HepG2 (cell line): ENCODE data around the gene USP2. TPM values are rescaled to one million over a fixed set of nuclear protein-coding genes. Genes with fewer than 3 reads are reported as not detected.

Experiments
- DMTF1 ChIP-seq: sonication (generic); formaldehyde crosslinking; IDR thresholded peaks from 2 replicates; pipeline ENCODE4 v1.4.0; 2020; ENCODE audit warnings: mild to moderate bottlenecking, missing genetic modification reagents
- DNMT3B ChIP-seq: conservative IDR thresholded peaks from 2 replicates; pipeline ENCODE4 v1.6.1; 2016; ENCODE audit warnings: missing biosample characterization, control low read depth
- EEA1 ChIP-seq: sonication (generic); formaldehyde crosslinking; IDR thresholded peaks from 2 replicates; pipeline ENCODE4 v1.5.1; 2020; ENCODE audit warnings: mild to moderate bottlenecking, missing genetic modification reagents, borderline replicate concordance
- GATAD1 ChIP-seq: IDR thresholded peaks from 2 replicates; pipeline ENCODE4 v1.6.1; 2016; ENCODE audit warnings: missing genetic modification reagents, missing compliant biosample characterization
- GFI1 ChIP-seq: sonication (generic); formaldehyde crosslinking; IDR thresholded peaks from 2 replicates; pipeline ENCODE4 v1.5.0; 2020; ENCODE audit warnings: missing genetic modification reagents, mild to moderate bottlenecking, borderline replicate concordance
- IKZF1 ChIP-seq: fragments of 450-650 bp; IDR thresholded peaks from 2 replicates; pipeline ENCODE4 v1.7.1; 2016
- NFE2 ChIP-seq: sonication (generic); formaldehyde crosslinking; IDR thresholded peaks from 2 replicates; pipeline ENCODE4 v1.4.0; 2020; ENCODE audit warnings: missing genetic modification reagents
- NFKB2 ChIP-seq: sonication (generic); formaldehyde crosslinking; IDR thresholded peaks from 2 replicates; pipeline ENCODE4 v1.4.0; 2020; ENCODE audit warnings: missing genetic modification reagents, borderline replicate concordance
- PHF21A ChIP-seq: sonication (generic); formaldehyde crosslinking; IDR thresholded peaks from 2 replicates; pipeline ENCODE4 v1.5.0; 2020; ENCODE audit warnings: mild to moderate bottlenecking, missing genetic modification reagents
- POLR2A ChIP-seq, 2 experiments: IDR thresholded peaks; 2 replicates each; pipeline ENCODE4 v1.6.1; 2011; ENCODE audit warnings: low read depth in 2 of 2, low read length in 2 of 2, mild to moderate bottlenecking in 1 of 2, moderate library complexity in 1 of 2; ENCODE audit not compliant: insufficient read depth in 1 of 2
- RCOR2 ChIP-seq: IDR thresholded peaks from 2 replicates; pipeline ENCODE4 v1.6.1; 2016; ENCODE audit warnings: missing biosample characterization, missing genetic modification reagents
- TOPORS ChIP-seq: sonication (generic); formaldehyde crosslinking; IDR thresholded peaks from 2 replicates; pipeline ENCODE4 v1.8.0; 2023; ENCODE audit warnings: mild to moderate bottlenecking, missing genetic modification reagents
- ZBTB21 ChIP-seq: sonication (generic); formaldehyde crosslinking; IDR thresholded peaks from 2 replicates; pipeline ENCODE4 v1.4.0; 2020; ENCODE audit warnings: missing genetic modification reagents
- ZMAT5 ChIP-seq: sonication (generic); formaldehyde crosslinking; IDR thresholded peaks from 2 replicates; pipeline ENCODE4 v1.5.0; 2020; ENCODE audit warnings: mild to moderate bottlenecking, low read depth, missing genetic modification reagents, borderline replicate concordance
- ZNF160 ChIP-seq: sonication (generic); formaldehyde crosslinking; IDR thresholded peaks from 2 replicates; pipeline ENCODE4 v1.8.0; 2022; ENCODE audit warnings: mild to moderate bottlenecking, inconsistent platforms, missing genetic modification reagents
- ZNF18 ChIP-seq: sonication (generic); formaldehyde crosslinking; IDR thresholded peaks from 2 replicates; pipeline ENCODE4 v1.8.0; 2022; ENCODE audit warnings: mild to moderate bottlenecking, missing genetic modification reagents; ENCODE audit not compliant: insufficient replicate concordance
- ZNF292 ChIP-seq: sonication (generic); formaldehyde crosslinking; IDR thresholded peaks from 2 replicates; pipeline ENCODE4 v1.8.1; 2022; ENCODE audit warnings: mild to moderate bottlenecking, low read depth, missing genetic modification reagents, borderline replicate concordance
- ZNF317 ChIP-seq: sonication (generic); formaldehyde crosslinking; IDR thresholded peaks from 2 replicates; pipeline ENCODE4 v1.5.0; 2020; ENCODE audit warnings: mild to moderate bottlenecking, missing genetic modification reagents
- ZNF337 ChIP-seq: sonication (generic); formaldehyde crosslinking; IDR thresholded peaks from 2 replicates; pipeline ENCODE4 v1.5.1; 2020; ENCODE audit warnings: missing genetic modification reagents, low read depth, mild to moderate bottlenecking, borderline replicate concordance
- ZNF468 ChIP-seq: sonication (generic); formaldehyde crosslinking; IDR thresholded peaks from 2 replicates; pipeline ENCODE4 v1.8.0; 2022; ENCODE audit warnings: mild to moderate bottlenecking, moderate library complexity, missing genetic modification reagents
- ZNF543 ChIP-seq: sonication (generic); formaldehyde crosslinking; IDR thresholded peaks from 2 replicates; pipeline ENCODE4 v1.4.0; 2020; ENCODE audit warnings: mild to moderate bottlenecking, missing genetic modification reagents
- ZNF7 ChIP-seq: IDR thresholded peaks from 2 replicates; pipeline ENCODE4 v1.6.1; 2016; ENCODE audit warnings: missing biosample characterization, missing genetic modification reagents
- ZNF800 ChIP-seq: sonication (generic); formaldehyde crosslinking; IDR thresholded peaks from 2 replicates; pipeline ENCODE4 v1.4.0; 2020; ENCODE audit warnings: missing genetic modification reagents
- ZNF891 ChIP-seq: sonication (generic); formaldehyde crosslinking; IDR thresholded peaks from 2 replicates; pipeline ENCODE4 v1.5.0; 2020; ENCODE audit warnings: mild to moderate bottlenecking, missing genetic modification reagents
- polyA plus RNA-seq, 8 experiments: library from polyadenylated mRNA; depleted of rRNA in 3 of 8; stranded (reverse) in 7 of 8; unstranded in 1 of 8; fragments of >200 nt; fragmentation: Illumina TruSeq in 4 of 8; extraction: Trizol in 4 of 8; gene quantifications; 2 replicates each; pipeline versions ENCODE4 v1.2.1 to v1.2.3, GENCODE V29; 2011 to 2016; ENCODE audit warnings: low read depth in 4 of 8, missing spikeins in 1 of 8, mixed read lengths in 1 of 8; ENCODE audit not compliant: insufficient read depth in 1 of 8
- total RNA-seq, 5 experiments: library from RNA; depleted of rRNA; stranded (reverse); fragments of >200 nt; fragmentation: Illumina TruSeq; extraction: Trizol; gene quantifications; 2 replicates each; pipeline ENCODE4 v1.2.3, GENCODE V29; 2016; ENCODE audit warnings: low read depth in 1 of 5

USP2 gene
- total and polyA plus RNA-seq, 2 of the 13 experiments (the other 11 are each of a cell fraction or from before 2014, with no cell fraction given) = 2.5 to 6.0 TPM

GRCh38 chr11:119381181-119381988 lies at the start of gene USP2 (continued):
- no peak for TF ChIP-seq ZNF891 (CRISPR knock-in tag)
- TF ChIP-seq POLR2A (IDR thresholded peaks at IDR 0.05; ENCODE audit: insufficient read depth in 1 of 2, low read depth in 2 of 2, low read length in 2 of 2) = peak in 1 of 2 experiments; percentile 61; a peak in 1 of 4 replicates
- TF ChIP-seq ZBTB21 (CRISPR knock-in tag) = peak; percentile 93
- no peak for TF ChIP-seq DMTF1 (CRISPR knock-in tag)
- no peak for TF ChIP-seq EEA1 (CRISPR knock-in tag)
- peak; percentile 58; the same call in 1 of the 2 replicates for TF ChIP-seq ZNF317 (CRISPR knock-in tag)
- TF ChIP-seq GFI1 (CRISPR knock-in tag) = peak; percentile 76; the same call in 1 of the 2 replicates
- TF ChIP-seq ZNF800 (CRISPR knock-in tag) = peak; percentile 69
- TF ChIP-seq RCOR2 (CRISPR knock-in tag) = no peak
- no peak for TF ChIP-seq ZNF468
- peak; percentile 47; the same call in 1 of the 2 replicates for TF ChIP-seq NFKB2 (CRISPR knock-in tag)
- peak; percentile 77 for TF ChIP-seq GATAD1 (CRISPR knock-in tag)
- no peak for TF ChIP-seq DNMT3B (CRISPR knock-in tag)
- TF ChIP-seq ZNF337 (CRISPR knock-in tag) = no peak
- TF ChIP-seq ZMAT5 (CRISPR knock-in tag) = no peak
- TF ChIP-seq ZNF18 (CRISPR knock-in tag) = peak; percentile 64
- TF ChIP-seq IKZF1 = no peak
- no peak for TF ChIP-seq ZNF7
- peak; percentile 85 for TF ChIP-seq ZNF292 (CRISPR knock-in tag)
- no peak for TF ChIP-seq ZNF543 (CRISPR knock-in tag)
- TF ChIP-seq NFE2 (CRISPR knock-in tag) = no peak
- peak; percentile 59; the same call in 1 of the 2 replicates for TF ChIP-seq PHF21A (CRISPR knock-in tag)
- TF ChIP-seq TOPORS (CRISPR knock-in tag) = 0 out of 2 replicates have a peak, but pooled peaks have one; percentile 54
- TF ChIP-seq ZNF160 (CRISPR knock-in tag) = no peak; the same call in 1 of the 2 replicates
